DMS53 (cell line): ENCODE measurements around the gene LRRK1.
A peak's percentile ranks its signal among the peaks of the same experiment; 100 is the strongest.

Experiments
- DNase-seq: peaks from one replicate; lab custom pipeline; 2025; lab: John Stamatoyannopoulos, UW

Gene LRRK1

DNA sequence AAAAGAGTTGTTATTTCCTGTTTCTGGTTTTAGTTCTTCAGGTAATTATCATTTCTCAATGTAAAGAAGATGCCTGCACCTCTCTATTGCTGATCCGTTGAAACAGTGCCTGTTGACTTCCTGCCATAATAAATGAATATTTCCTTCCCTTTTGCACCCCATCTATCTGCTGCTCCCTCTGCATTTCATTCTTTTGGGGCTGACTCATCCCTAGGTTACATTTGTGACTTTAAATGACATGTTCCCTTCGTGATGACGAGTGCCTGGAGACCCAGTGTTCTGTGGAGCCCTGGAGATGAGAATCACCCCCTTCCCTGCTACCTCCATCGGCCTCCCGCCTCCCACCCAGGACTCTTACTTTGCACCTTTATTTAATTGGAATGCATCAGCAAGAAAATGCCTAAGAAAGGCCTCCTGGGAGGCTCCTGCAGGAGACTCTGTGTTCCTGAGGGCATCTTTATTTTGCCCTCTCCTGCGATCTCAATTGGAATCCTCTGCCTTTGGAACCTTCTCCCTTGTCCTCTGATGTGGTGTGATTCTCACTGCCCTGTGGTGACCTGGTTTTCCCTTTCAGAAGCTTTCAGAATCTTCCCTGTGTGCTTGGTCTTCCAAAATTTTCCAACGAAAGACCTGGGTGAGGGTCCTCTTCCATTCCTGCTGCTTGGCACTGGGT, 13.7 kb downstream of the LRRK1 start:
- DNase-seq, result no peak

DNA sequence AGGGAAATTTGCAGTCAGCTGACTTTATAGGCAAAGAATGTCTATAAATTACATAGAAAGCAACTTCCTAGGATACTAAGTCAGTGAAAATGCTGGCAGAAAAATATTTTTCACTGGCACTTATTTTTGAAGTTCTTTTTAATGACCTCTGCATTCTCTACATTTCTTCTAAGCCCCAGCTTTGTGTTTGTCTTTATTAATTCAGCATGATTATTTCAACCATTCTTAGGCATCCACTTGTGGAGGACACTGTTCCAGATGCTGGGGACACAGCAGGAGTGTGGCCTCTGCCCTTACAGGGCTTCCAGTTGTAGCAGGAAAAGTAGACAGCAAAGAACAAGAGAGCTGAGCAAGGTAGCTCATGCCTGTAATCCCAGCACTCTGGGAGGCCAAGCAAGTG, 15.0 kb downstream of the LRRK1 start:
- no peak for DNase-seq

DNA sequence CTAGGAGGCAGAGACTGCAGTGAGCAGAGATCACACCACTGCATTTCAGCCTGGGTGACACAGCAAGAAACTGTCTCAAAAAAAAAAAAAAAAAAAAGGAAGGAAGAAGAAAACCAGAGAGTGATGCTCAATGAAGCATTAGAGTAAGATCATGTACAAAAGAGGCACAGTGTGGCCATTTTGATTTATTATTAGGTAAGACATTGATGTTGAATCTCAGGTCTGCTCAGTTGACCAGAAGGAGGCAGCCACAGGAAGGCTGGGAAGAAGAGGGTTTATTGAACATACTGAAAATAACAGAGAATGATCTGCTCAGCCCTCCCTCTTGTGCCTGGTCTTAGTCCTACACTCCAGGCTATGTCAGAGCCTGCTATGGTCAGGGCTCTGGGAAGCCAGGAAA, 15.6 kb downstream of the LRRK1 start:
- peak; percentile 4 for DNase-seq

DNA sequence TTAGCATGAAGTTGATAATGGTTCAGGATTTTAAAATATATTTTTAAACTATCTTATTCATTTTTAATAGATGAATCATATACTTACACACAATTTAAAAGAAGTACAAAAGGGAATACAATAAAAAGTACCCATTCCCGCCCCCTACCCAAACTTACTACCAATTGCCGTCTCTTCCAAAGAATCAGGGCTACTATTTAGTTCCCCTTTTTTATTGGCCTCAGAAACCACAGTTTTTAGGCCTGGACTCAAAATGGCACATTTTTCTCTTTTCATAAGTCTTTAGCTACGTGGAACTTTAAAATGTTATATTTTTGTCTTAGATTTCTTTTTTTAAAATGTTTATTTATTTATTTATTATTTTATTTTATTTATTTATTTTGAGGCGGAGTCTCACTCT, 18.0 kb downstream of the LRRK1 start:
- no peak for DNase-seq

DNA sequence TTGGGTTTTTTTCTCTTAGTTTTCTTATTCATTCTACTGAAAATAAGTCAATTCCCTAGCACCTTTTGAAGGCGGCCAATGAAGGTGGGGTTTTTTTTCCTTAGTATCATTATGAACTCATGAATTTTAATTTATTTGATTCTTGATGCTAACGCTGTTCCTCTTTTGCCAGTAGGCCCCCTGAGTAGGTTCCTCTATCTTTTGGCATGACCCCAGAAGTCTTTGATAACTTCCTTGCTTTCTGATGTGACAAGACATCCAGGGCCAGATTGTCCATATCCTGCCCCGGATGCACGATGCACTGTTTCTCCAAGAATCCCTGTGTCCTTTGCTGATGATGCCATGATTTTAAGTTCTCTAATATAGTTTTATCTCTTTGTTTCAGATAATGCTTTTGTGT, 20.6 kb downstream of the LRRK1 start:
- no peak for DNase-seq

DNA sequence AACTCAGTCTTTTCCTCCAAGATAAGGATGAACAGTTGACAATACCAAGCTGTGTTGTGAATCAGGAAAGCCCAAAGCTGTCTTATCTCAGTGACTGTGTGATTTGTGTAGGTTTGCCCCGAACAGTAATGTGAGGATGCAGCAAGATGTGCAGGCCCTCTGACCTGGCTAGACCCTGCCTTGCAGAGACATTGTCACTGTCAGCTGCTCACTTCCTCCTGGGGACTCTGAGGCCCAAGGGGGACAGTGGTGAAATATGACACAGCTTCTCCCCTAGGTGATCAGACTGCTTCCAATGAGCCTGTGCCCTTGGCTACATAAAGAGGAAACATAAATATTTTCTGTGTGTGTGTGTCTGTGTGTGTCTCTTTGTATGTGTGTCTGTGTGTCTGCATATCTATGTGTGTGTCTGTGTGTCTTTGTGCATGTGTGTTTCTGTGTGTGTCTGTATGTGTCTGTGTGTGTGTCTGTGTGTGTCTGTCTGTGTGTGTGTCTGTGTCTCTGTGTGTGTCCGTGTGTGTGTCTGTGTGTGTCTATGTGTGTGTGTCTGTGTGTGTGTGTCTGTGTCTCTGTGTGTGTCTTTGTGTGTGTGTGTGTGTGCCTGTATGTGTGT, 21.7 kb downstream of the LRRK1 start:
- DNase-seq, result no peak

DNA sequence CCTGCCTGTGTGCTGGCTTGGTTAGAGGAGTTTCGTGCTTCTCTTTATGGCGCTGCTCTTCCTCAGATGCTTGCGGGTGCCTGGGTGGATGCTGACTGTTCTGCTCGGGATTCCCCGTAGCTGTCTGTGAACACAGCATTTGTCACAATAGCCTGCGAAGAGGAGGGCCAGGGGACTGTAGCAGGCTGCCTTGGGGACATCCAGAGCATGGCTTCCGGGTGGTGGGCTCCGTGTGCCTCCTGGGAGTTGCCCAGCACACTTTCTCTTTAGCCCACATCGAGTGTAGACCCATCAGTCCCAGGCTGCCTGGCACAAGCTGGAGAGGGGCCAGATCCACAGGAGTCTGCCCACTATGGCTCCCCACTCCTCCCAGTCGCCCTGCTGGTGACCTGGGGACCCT, 22.4 kb downstream of the LRRK1 start:
- DNase-seq, result no peak

DNA sequence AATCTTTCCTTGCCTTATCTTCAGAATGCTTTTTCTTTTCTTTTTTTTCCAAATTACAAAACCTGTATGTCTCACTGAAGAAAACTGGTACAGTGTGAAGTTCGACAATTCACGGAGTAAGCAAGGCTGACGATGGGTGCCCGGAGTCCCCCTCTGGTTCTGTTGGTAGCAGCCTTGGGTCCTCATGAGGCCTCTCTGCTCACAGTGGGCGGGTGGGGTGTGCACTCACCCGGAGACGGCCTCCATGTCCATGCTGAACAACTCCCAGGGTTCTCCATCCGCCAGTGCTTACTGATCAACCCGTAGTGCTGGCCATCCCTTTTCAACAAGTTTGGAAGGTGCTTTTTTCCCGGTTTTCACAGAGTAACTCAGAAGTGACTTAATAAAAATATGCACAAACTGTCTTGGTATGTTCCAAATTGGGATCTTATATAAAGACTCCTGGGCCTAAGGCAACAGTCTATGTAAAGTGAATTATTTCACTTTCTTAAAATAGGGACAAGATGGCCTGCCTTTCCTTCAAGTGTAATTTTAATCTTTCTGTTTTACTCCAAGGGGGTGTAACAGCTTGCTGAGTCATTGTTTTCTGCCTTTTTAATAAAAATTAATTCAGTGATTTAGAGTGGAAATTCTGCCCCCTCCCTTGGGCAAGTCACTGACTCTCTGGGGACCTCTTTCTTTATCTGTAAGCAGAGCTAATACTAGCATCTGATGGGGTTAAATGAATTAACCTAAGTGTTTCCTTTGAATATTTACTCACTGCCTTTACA, 23.7 kb downstream of the LRRK1 start:
- no peak for DNase-seq

DNA sequence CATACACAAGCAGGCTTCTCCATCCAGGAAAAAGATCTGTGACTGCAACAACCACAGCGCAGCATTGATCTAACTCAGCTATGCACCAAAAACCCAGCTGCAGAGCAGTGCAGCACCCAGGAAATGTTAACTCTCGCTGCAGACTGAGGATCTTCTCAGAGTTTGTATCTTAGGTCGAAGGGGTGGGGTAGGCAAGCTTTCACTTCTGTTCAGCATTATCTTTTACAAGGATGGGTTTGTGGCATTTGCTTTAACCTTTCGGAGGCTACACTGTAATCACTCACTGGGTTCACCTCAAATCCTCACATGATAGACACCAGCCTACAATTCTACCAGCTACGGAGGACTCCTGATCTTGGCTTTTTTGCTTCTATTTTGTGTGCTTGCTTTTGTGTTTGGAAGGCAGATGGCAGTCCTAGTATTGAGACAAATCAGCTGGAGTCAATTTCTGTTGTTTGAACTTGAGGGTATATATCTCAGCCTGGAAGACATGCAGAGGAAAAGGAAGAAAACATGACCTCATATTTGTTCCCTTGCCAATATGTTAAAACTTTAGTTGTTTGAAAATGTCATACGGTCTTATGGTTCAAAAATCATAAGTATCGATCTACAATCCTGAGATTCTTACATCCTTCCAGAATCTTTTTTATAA, 25.2 kb downstream of the LRRK1 start:
- no peak for DNase-seq

DNA sequence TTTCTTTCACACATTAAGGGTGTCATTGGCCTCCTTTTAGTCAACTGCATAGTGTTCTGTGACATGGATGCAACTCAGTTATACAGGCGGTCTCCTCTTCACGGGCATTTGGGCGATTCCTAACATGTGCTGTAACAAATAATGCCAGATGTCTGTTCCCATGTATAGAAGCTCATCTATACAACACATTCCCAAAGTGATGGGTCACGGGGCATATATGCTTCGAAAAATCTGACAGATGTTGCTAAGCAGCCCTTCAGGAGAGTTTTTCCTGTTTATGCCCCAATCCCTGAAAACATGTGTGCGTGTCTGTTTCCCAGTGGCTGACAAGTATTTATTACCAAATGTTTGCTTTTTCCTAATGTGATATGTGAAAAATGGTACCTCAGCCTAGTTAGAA, 25.8 kb downstream of the LRRK1 start:
- DNase-seq, result no peak

DNA sequence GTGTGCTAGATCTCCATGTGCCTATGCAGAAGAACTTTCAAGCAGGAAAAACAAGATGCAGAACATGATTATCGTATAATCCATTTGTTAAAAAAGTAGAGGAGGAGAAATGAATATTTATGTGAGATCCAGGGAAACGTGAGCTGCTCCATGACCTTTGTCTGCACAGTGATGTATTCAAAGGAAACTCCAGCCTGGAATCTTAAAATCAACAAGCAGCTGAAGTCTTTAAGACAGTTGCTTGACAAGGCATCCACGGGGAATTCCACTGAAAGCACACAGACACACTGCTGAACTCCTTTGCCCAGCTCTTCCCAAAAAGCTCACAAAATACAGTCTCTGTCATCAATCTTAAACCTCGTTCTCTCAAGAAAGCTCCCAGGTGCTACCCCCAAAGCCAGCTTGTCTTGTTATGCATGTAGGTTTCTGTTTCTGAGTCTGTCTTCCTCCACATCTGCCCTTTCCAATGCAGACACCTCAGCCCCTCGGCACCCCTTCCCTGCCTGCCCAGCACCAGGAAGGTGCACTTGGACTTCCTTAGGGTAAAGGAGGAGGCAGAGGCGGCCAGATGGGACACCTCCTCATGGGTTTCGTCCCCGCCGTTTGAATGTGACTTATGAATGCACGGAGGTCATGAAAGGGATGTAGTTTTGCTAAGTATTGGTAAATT, 28.7 kb downstream of the LRRK1 start:
- DNase-seq, result no peak

DNA sequence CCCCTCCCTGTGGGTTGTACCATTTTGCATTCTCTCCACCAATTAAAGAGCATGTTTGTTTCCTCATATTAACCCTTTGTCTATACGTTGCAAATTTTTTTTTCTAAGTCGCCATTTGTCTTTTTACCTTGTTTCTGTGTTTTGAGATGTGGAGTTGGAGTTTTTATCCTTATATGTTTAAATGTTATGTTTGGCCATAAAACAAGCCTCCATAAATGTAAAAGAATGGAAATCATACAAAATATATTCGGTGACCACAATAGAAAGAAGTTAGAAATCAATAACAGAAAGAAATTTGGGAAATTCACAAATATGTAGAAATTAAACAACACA, 29.2 kb downstream of the LRRK1 start:
- no peak for DNase-seq

DNA sequence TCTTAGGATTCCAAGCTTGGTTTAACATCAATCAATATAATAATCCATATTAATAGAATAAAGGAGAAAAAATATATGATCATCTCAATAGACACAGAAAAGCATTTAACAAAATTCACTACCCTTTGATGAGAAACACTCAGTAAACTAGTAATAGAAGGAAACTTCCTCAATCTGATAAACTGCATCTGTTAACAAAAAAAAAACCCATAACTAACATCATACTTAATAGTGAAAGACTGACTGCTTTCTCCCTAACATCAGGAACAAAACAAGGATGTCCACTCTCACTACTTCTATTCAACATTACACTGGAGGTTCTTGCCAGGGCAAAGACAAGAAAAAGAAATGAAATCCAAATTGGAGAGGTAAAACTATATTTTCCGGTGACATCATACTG, 30.5 kb downstream of the LRRK1 start:
- DNase-seq, result no peak

DNA sequence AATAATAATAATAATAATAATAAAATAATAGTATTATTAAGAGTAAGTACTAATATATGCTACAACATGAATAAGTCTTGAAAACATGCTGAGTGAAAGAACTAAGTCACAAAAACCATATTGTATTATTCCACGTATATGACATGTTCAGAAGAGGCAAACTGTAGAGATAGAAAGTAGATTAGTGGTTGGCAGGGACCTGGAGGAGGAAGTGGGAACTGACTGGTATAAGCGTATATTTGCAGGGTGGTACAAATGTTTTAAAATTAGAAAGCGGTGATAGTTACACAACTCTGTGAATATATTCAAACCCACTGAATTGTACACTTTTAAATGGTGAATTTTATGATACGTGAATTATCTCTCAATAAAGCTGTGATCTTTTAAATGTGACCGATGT, 32.8 kb downstream of the LRRK1 start:
- DNase-seq, result no peak

DNA sequence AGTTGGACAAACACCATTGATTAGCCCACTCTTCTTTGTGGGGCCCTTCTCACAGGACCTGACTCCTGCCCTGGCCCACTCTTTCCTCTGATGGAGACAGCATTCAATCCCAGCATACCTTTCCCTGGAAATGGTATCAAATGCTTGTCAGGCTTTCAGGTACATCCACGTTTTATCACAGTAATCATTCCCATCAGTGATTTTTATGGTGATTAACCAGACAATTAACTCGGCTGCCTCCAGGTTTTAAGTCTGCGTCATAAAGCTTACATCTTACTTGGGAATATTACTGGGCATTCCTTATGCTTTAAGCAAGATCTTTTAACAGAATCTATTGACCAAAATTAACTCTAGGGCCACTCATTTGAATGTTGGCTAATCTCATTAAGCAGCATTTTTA, 33.4 kb downstream of the LRRK1 start:
- DNase-seq, result no peak

DNA sequence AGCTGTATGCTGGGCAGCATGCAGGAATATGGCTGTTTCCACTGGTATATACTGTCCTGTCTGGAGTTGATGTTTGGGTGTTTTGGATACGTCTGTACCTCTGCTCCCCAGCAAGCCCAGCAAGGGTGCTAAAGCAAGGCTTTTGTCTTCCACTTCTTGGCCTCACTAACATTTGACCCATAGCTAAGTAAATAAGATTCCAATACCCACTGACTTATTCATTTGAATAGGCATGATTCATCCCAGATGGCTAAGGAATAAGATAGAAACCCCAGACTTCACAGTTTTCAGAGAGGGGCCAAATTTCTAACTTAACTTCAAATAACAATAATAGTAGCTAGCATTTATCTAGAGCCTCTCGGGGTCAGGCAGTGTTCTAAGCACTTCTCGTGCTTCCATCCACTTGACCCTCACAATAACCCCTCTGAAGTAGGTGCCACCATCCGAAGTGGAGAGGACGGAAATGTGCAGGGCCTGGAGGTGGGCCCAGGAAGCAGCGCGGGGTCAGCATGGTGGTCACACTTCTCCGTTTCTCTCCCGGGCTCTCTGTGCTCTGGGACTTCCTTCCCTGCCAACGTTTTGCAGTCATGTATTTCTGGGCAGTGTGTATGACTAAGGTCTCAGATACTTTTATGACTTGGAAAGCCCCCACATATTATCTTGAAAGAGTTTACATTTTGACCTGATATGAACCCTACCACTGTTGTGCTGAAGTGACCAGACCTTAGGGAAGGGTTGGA, 39.3 kb downstream of the LRRK1 start:
- no peak for DNase-seq

DNA sequence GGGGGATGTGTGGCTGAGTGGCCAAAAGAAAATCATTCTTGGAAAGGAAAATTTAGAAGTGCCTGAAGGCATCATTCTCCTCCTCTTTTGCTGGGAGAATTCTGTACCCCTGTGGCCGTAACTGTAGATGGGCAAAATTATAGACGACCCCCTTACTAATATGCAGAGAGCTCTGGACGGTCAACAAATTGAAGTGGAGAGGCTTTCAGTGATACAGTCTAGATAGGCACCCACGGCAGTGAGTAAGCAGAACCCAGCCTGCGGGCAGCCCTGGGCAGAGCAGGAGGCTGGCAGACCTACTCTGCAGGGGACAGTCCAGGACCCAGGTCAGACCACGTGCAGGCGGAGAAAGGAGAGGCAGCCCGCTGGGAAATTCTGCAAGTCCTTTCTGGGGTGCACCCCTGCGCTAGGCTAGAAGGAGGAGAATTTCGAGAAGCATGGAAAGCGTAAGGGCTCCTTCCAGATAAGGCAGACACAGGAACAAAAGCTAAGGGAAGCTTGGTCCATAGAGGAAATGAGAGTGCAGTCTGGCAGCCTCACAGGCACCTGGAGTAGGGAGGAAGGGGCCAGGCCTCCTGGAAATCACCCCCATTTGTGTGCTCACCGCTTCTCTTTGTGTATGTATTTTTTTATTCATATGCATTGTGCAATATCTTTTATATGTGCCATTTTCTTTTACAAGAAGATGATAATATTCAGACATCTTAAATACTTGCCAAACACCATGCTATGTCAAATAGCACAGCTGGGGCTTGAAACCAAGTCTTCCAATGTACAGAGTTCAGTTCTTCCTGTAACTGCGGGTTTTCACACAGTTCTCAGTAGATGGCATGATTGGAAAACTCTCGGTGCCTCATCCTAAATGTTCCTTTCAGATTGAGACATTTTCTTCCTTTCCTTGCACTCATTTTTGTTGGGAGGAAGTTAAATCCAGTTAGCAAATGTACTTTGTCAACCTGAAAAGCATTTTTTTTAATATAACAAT, 40.2 kb downstream of the LRRK1 start:
- no peak for DNase-seq

DNA sequence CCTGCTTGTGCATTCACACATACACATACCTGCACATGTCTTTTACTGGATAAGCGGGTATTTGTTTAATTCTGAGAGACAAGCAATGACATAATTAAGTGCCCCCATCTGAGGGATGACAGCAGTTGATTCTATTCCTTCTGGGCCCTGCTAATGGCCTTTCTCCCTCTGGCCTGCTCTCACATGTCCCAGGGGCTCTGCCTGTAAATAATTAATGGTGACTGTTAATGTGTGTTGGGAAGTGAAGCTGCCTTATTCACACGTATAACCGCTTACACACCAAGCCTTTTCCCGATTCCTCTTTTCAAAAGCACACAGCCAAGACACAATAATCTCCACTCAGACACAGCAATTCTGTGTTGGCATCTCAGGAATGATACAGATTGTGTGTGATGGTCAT, 47.8 kb downstream of the LRRK1 start:
- no peak for DNase-seq

DNA sequence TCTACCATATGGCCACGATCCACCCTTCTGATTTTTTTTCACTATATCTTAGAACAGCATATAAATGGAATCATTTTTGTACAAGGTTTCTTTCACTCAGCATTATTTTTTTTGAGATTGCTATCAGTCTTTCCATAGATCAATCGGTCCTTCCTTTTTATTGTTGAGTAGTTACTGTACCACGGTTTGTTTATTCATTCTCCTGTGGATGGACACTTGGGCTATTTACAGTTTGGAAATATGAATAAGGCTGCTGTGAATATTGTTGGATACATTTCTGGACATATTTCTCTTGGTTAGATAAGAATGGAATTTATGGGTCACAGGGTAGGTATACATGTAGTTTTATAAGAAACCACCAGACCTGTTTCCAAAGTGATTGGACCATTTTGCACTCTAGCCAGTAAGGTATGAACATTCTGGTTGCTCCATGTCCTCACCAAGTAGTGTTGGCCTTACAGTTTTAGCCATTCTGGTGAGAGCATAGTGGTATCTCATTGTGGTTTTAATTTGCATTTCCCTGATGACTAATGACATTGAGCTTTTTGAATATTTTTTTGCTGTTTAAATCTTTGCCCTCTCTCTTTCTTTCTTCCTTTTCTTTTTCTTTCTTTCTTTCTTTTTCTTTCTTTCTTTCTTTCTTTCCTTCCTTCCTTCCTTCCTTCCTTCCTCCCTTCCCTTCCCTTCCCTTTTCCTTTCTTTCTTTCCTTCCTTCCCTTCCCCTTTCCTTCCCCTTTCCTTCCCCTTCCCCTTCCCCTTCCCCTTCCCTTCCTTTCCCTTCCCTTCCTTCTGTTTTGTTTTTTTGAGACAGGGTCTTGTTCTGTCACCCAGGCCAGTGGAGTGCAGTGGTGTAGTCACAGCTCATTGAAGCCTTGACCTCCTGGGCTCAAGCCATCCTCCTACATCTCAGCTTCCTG, 49.2 kb downstream of the LRRK1 start:
- DNase-seq, result no peak

DNA sequence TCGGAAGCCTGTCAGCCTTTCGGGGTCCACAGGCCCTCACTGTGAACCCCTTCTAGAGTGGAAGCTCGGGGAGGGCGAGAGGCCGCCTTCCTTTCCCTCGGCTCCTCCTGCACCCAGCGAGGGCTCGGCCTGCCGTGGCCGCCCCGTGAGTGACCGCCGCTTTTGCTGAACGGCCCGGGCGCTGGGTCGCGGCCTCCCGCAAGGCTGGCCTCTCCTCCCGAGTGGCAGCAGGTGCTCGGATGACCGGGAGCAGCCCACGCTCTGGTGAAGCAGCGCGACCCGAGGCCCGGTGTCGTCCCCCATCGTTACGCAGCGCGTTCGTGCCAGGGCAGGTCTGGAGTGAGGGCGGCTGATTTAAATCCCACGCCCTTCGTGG, 53.8 kb downstream of the LRRK1 start:
- peak; percentile 29 for DNase-seq
